ENCODE data around the gene CDCA8.

Gene CDCA8

GRCh38 chr1:37718901-37719571, 26.7 kb downstream of the CDCA8 start:
- H3K4me3 ChIP-seq (ENCODE audit: low read depth, low read length) = no peak overlapping the region
- no peak for DNase-seq
- H3K27ac ChIP-seq = no peak overlapping the region
- no peaks in the 10 kb centered on the region for H3K27me3 ChIP-seq (ENCODE audit: insufficient read depth, low read depth, severe bottlenecking)
- 0 out of 2 replicates have a peak, but pooled peaks cover 2% of the 10 kb centered on the region for H3K36me3 ChIP-seq
- no peaks in the 10 kb centered on the region for H3K9me3 ChIP-seq (ENCODE audit: severe bottlenecking)
- no peak for TF ChIP-seq CTCF (IDR thresholded peaks at IDR 0.05; ENCODE audit: low read depth, low read length)

- 0 out of 2 replicates have a peak, but pooled peaks cover 2% of the 10 kb centered on the region for H3K36me3 ChIP-seq
- H3K9me3 ChIP-seq (ENCODE audit: severe bottlenecking) = no peaks in the 10 kb centered on the region
- no peak overlapping the region for H3K4me3 ChIP-seq (ENCODE audit: low read depth, low read length)
- no peaks in the 10 kb centered on the region for H3K27me3 ChIP-seq (ENCODE audit: insufficient read depth, low read depth, severe bottlenecking)
- H3K27ac ChIP-seq = no peak overlapping the region
- no peak for DNase-seq
- no peak for TF ChIP-seq CTCF (IDR thresholded peaks at IDR 0.05; ENCODE audit: low read depth, low read length)
These were observed 27.4 kb downstream of the CDCA8 start for GRCh38 chr1:37719572-37720195.

GRCh38 chr1:37720231-37721130, 28.2 kb downstream of the CDCA8 start:
- no peak for TF ChIP-seq CTCF (IDR thresholded peaks at IDR 0.05; ENCODE audit: low read depth, low read length)
- DNase-seq = no peak
- H3K27ac ChIP-seq = no peak overlapping the region
- H3K4me3 ChIP-seq (ENCODE audit: low read depth, low read length) = no peak overlapping the region
- no peaks in the 10 kb centered on the region for H3K9me3 ChIP-seq (ENCODE audit: severe bottlenecking)
- no peaks in the 10 kb centered on the region for H3K27me3 ChIP-seq (ENCODE audit: insufficient read depth, low read depth, severe bottlenecking)
- H3K36me3 ChIP-seq = 0 out of 2 replicates have a peak, but pooled peaks cover 2% of the 10 kb centered on the region

- Histone ChIP-seq H3K27me3 (ENCODE audit: insufficient read depth, low read depth, severe bottlenecking) (no peaks in the 10 kb centered on the region), H3K27ac (no peak overlapping the region), H3K9me3 (ENCODE audit: severe bottlenecking) (no peaks in the 10 kb centered on the region), H3K4me3 (ENCODE audit: low read depth, low read length) (no peak overlapping the region), H3K36me3 (0 out of 2 replicates have a peak, but pooled peaks cover 2% of the 10 kb centered on the region)
- DNase-seq = no peak
- no peak for TF ChIP-seq CTCF (IDR thresholded peaks at IDR 0.05; ENCODE audit: low read depth, low read length)
These were observed 29.2 kb downstream of the CDCA8 start for GRCh38 chr1:37721565-37721964.

GRCh38 chr1:37722181-37723071, 30.1 kb downstream of the CDCA8 start:
- DNase-seq = no peak
- H3K36me3 ChIP-seq = 0 out of 2 replicates have a peak, but pooled peaks cover 2% of the 10 kb centered on the region
- TF ChIP-seq CTCF (IDR thresholded peaks at IDR 0.05; ENCODE audit: low read depth, low read length) = no peak

More at GRCh38 chr1:37722181-37723071, 30.1 kb downstream of the CDCA8 start:
- H3K27ac ChIP-seq = no peak overlapping the region
- no peaks in the 10 kb centered on the region for H3K27me3 ChIP-seq (ENCODE audit: insufficient read depth, low read depth, severe bottlenecking)
- no peaks in the 10 kb centered on the region for H3K9me3 ChIP-seq (ENCODE audit: severe bottlenecking)
- no peak overlapping the region for H3K4me3 ChIP-seq (ENCODE audit: low read depth, low read length)
